ENCODE data around the gene STOX2. TPM values are rescaled to one million over a fixed set of nuclear protein-coding genes. Genes with fewer than 3 reads are reported as not detected.

STOX2 gene
- total and polyA plus RNA-seq, 2 donors (not counting 3 experiments of a cell fraction or from before 2014, with no cell fraction given): 0.03 to 0.24 TPM

DNA sequence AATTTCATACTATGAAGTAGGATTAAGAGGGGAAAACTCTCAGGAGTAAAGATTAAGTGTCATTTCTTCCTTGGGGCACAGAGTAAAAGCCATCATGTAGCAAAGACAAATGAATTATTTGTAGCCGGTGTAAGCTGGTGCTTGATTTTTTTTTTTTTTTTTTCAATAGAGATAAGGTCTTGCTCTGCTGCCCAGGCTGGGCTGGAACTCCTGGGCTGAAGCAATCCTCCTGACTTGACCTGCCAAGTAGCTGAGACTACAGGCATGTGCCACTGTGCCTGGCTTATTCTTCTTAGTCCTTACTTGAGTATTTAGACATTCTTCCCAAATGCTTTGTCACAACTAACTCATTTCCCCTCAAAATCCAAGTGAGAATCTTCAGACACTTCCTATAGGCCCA, 125.7 kb downstream of the STOX2 start:
- Histone ChIP-seq H3K36me3 (ENCODE audit: control insufficient read depth in 2 of 2, extremely low read depth in 1 of 2, insufficient read depth in 2 of 2, low read length in 2 of 2) (no peaks in the 10 kb centered on the region), H3K79me2 (ENCODE audit: control insufficient read depth, insufficient read depth, low read length) (no peaks in the 10 kb centered on the region), H3K4me1 (ENCODE audit: control insufficient read depth, extremely low read depth, insufficient read depth, low read length) (no peaks in the 10 kb centered on the region), H3K4me2 (ENCODE audit: insufficient read depth, low read length) (no peak overlapping the region), H3K27me3 (ENCODE audit: control insufficient read depth in 2 of 2, insufficient read depth in 2 of 2, low read length in 2 of 2) (no peaks in the 10 kb centered on the region), H3K9me1 (replicated peaks; ENCODE audit: control insufficient read depth, extremely low read depth, insufficient read depth, low read length) (no peaks in the 10 kb centered on the region), H3K9me3 (replicated peaks; ENCODE audit: control insufficient read depth, insufficient read depth, low read length) (no peaks in the 10 kb centered on the region), H3K27ac (ENCODE audit: insufficient read depth, low read depth, low read length) (no peak overlapping the region), H2AFZ (ENCODE audit: low read depth, low read length) (no peak overlapping the region), H4K20me1 (replicated peaks; ENCODE audit: control insufficient read depth, extremely low read depth, insufficient read depth, low read length) (no peaks in the 10 kb centered on the region), H3K4me3 (replicated peaks in 1 of 3; ENCODE audit: insufficient read depth in 1 of 3, low read depth in 1 of 3, low read length in 3 of 3) (no peak overlapping the region), H3K9ac (replicated peaks; ENCODE audit: extremely low read depth, insufficient read depth, low read length) (no peak overlapping the region)
- dilution Hi-C loops (cut with MboI; ENCODE audit: extremely low pct_ligation_motif_present, low sequenced_read_pairs) (no loop called here), intact Hi-C loops (cut with micrococcal nuclease) (no loop called here)
- BruUV-seq (replicated peaks): no TSS peak
- DNase-seq (ENCODE audit: low read depth, low spot score) (no peak), FAIRE-seq (no peak)
- CTCF ChIA-PET: no interaction called here
- POLR2A ChIA-PET: no interaction called here
- TF ChIP-seq POLR2AphosphoS5 (IDR thresholded peaks at IDR 0.05; ENCODE audit: insufficient read depth, low read depth, low read length) (no peak), FOS (IDR thresholded peaks at IDR 0.05; ENCODE audit: borderline replicate concordance, insufficient read depth, low read length) (no peak), MYC (IDR thresholded peaks at IDR 0.05; ENCODE audit: low read depth, low read length) (no peak), EZH2 (IDR thresholded peaks at IDR 0.05; ENCODE audit: borderline replicate concordance, low read depth, low read length, severe bottlenecking) (no peak), CTCF (IDR thresholded peaks at IDR 0.05; ENCODE audit: extremely low read depth in 1 of 2, insufficient read depth in 1 of 2, low read depth in 1 of 2, low read length in 2 of 2) (no peak), POLR2A (IDR thresholded peaks at IDR 0.05; ENCODE audit: low read depth, low read length) (no peak), GATA2 (IDR thresholded peaks at IDR 0.05; ENCODE audit: insufficient read depth, insufficient read length, low read depth, low read length) (no peak), JUN (IDR thresholded peaks at IDR 0.05; ENCODE audit: borderline replicate concordance, insufficient read depth, insufficient read length, low read depth) (no peak)
- TF ChIP-seq, protein P1, sequence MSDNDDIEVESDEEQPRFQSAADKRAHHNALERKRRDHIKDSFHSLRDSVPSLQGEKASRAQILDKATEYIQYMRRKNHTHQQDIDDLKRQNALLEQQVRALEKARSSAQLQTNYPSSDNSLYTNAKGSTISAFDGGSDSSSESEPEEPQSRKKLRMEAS (IDR thresholded peaks at IDR 0.05; ENCODE audit: insufficient read depth, insufficient read length): no peak
